IPS-18c (cell line): ENCODE data around the gene TIFAB.
A peak's percentile ranks its signal among the peaks of the same experiment; 100 is the strongest.
"Not testable (repeated sequence)": the region's sequence is repeated elsewhere in the genome, so short reads cannot be mapped to it uniquely, and the experiment has no call there.

ENCODE experiments used
- H3K4me3 ChIP-seq: 2 replicates; pipeline ENCODE4 v1.7.0; 2013; ENCODE audit warnings: low read depth, mild to moderate bottlenecking, low read length, moderate library complexity; ENCODE audit not compliant: insufficient read depth
- H3K9me3 ChIP-seq: one replicate; pipeline ENCODE4 v1.6.1; 2013; ENCODE audit warnings: mild to moderate bottlenecking, low read length, moderate library complexity; ENCODE audit not compliant: control insufficient read depth, insufficient read depth

The TIFAB gene

GRCh38 chr5:135452321-135453030, at the start of gene TIFAB:
Gene TIFAB (minus strand): TSS chr5:135452351. CDS start chr5:135449939, 2,412 bp downstream.
- no peak within 1 kb of the TSS for H3K4me3 ChIP-seq
- peaks cover 2% of the 10 kb centered on the region for H3K9me3 ChIP-seq

GRCh38 chr5:135498637-135498995, 46.5 kb upstream of the TIFAB start:
- no peaks in the 10 kb centered on the region for H3K9me3 ChIP-seq
- H3K4me3 ChIP-seq, result no peak overlapping the region

- no peaks in the 10 kb centered on the region for H3K9me3 ChIP-seq
- no peak overlapping the region for H3K4me3 ChIP-seq
Observed at GRCh38 chr5:135497971-135498636, 46.0 kb upstream of the TIFAB start.

- not testable (repeated sequence) for H3K9me3 ChIP-seq, H3K4me3 ChIP-seq
Observed at GRCh38 chr5:135495531-135495930, 43.4 kb upstream of the TIFAB start.

GRCh38 chr5:135494196-135494595, 42.0 kb upstream of the TIFAB start:
- Histone ChIP-seq H3K9me3 (no peaks in the 10 kb centered on the region), H3K4me3 (no peak overlapping the region)

- Histone ChIP-seq H3K9me3 (no peaks in the 10 kb centered on the region), H3K4me3 (no peak overlapping the region)
Observed at GRCh38 chr5:135493406-135494180, 41.4 kb upstream of the TIFAB start.

- Histone ChIP-seq H3K9me3 (no peaks in the 10 kb centered on the region), H3K4me3 (peak overlapping the region; percentile 38; the same call in 1 of the 2 replicates)
Observed at GRCh38 chr5:135492319-135492626, 40.1 kb upstream of the TIFAB start.

- H3K9me3 ChIP-seq, result no peaks in the 10 kb centered on the region
- H3K4me3 ChIP-seq, result peak overlapping the region; percentile 38
Observed at GRCh38 chr5:135491552-135492318, 39.6 kb upstream of the TIFAB start.

- H3K4me3 ChIP-seq, result peak overlapping the region; percentile 38; the same call in 1 of the 2 replicates
- no peaks in the 10 kb centered on the region for H3K9me3 ChIP-seq
Observed at GRCh38 chr5:135491038-135491551, 38.9 kb upstream of the TIFAB start.

GRCh38 chr5:135490245-135491037, 38.3 kb upstream of the TIFAB start:
- no peaks in the 10 kb centered on the region for H3K9me3 ChIP-seq
- H3K4me3 ChIP-seq, result peak overlapping the region; percentile 44

- H3K4me3 ChIP-seq, result peak overlapping the region; percentile 44; the same call in 1 of the 2 replicates
- H3K9me3 ChIP-seq, result no peaks in the 10 kb centered on the region
Observed at GRCh38 chr5:135489466-135490244, 37.5 kb upstream of the TIFAB start.

GRCh38 chr5:135488727-135489465, 36.7 kb upstream of the TIFAB start:
- peak overlapping the region; percentile 44; the same call in 1 of the 2 replicates for H3K4me3 ChIP-seq
- no peaks in the 10 kb centered on the region for H3K9me3 ChIP-seq

GRCh38 chr5:135487839-135488514, 35.8 kb upstream of the TIFAB start:
- no peak overlapping the region for H3K4me3 ChIP-seq
- no peaks in the 10 kb centered on the region for H3K9me3 ChIP-seq

- no peaks in the 10 kb centered on the region for H3K9me3 ChIP-seq
- no peak overlapping the region for H3K4me3 ChIP-seq
Observed at GRCh38 chr5:135487037-135487395, 34.9 kb upstream of the TIFAB start.
